IPS-15b (cell line): ENCODE results near the gene LRRC3.

Source experiments
- H3K27me3 ChIP-seq: one replicate; pipeline ENCODE4 v1.6.1; 2013; ENCODE audit warnings: low read length; ENCODE audit not compliant: control insufficient read depth, insufficient read depth
- H3K36me3 ChIP-seq: one replicate; pipeline ENCODE4 v1.6.1; 2013; ENCODE audit warnings: low read length; ENCODE audit not compliant: control insufficient read depth, insufficient read depth
- H3K4me1 ChIP-seq: one replicate; pipeline ENCODE4 v1.6.1; 2013; ENCODE audit warnings: mild to moderate bottlenecking, low read length; ENCODE audit not compliant: control insufficient read depth, insufficient read depth
- H3K4me3 ChIP-seq: one replicate; pipeline ENCODE4 v1.5.1; 2013; ENCODE audit warnings: low read depth, low read length
- H3K9ac ChIP-seq: one replicate; pipeline ENCODE4 v1.6.1; 2013; ENCODE audit warnings: low read depth, mild to moderate bottlenecking, low read length
- H3K9me3 ChIP-seq: one replicate; pipeline ENCODE4 v1.6.1; 2013; ENCODE audit warnings: mild to moderate bottlenecking, low read length; ENCODE audit not compliant: control insufficient read depth, insufficient read depth

LRRC3 gene

GRCh38 chr21:44436958-44437357 is 18.4 kb upstream of the LRRC3 start:
- Histone ChIP-seq H3K4me1 (no peaks in the 10 kb centered on the region), H3K9ac (no peak overlapping the region), H3K4me3 (no peak overlapping the region), H3K9me3 (no peaks in the 10 kb centered on the region), H3K36me3 (no peaks in the 10 kb centered on the region), H3K27me3 (no peaks in the 10 kb centered on the region)

GRCh38 chr21:44437371-44437695 is 18.0 kb upstream of the LRRC3 start:
- Histone ChIP-seq H3K27me3 (no peaks in the 10 kb centered on the region), H3K9me3 (no peaks in the 10 kb centered on the region), H3K36me3 (no peaks in the 10 kb centered on the region), H3K9ac (no peak overlapping the region), H3K4me3 (no peak overlapping the region), H3K4me1 (no peaks in the 10 kb centered on the region)

DNA sequence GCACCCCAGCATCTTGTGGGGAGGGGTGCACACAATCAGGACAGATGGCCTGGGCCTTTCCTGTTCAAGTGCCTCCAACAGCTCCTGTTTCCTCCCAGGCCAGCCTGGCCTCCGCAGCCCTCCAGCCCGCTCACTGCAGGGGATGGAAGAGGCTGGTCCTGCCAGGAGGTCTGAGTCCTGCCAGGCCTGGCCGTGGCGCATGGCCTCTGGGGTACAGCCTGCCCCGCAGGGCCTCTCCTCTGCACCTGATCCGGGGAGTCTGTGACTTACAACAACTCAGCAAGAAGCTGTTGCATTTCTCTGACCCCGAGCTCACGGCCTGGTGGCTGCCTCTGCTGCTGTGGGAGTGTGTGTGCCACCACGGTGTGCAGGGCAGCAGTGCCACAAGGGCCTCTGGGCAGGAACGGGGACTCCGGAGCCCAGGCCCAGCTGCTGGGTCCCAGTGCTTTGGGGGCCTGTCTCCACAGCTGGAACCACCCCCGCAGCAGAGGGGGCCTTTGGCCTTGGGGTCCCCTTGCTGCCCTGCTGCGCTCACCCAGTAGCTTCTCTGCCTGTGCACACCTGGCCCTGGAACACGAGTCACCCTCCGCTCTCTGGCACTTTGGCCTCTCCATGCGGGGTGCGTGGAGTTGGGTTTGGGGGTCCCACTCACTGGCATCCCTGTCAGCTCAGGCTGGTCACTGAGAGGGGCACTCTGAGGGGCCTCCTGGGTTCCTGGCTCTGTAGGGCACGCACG is 17.4 kb upstream of the LRRC3 start:
- Histone ChIP-seq H3K36me3 (no peaks in the 10 kb centered on the region), H3K4me1 (no peaks in the 10 kb centered on the region), H3K27me3 (no peaks in the 10 kb centered on the region), H3K9ac (no peak overlapping the region), H3K9me3 (no peaks in the 10 kb centered on the region), H3K4me3 (no peak overlapping the region)

DNA sequence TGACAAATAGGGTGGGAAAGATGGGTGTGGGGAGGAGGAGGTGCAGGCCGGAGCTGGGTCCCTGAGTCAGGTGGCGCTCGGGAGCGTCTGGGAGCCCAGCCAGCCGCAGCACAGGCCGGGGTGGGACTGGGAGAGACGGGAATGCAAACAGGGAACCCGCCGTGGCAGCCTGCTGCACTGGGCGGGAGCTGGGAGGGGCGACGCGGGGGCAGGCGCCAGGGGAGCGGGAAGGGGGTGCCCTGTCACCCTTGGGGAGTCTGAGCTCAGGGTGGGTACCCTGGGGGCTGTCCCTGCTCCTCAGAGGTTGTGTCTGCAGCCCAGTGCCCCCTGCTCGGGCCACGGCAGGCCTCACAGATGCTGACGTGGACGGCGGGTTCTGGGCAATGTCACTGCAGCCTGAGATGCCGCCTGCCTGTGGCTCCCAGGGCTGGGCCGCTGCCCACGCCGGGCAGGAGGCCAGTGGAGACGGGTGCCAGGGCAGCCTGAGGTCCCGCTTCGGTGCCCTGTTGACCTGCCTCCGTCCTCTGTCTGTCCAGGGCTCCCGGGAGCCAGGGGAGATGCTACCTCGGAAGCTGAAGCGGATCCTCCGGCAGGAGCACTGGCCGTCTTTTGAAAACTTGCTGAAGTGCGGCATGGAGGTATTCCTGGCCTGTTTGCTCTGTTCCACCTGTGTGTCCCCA is 16.6 kb upstream of the LRRC3 start:
- H3K4me3 ChIP-seq = no peak overlapping the region
- no peak overlapping the region for H3K9ac ChIP-seq
- no peaks in the 10 kb centered on the region for H3K27me3 ChIP-seq
- no peaks in the 10 kb centered on the region for H3K36me3 ChIP-seq
- no peaks in the 10 kb centered on the region for H3K9me3 ChIP-seq
- H3K4me1 ChIP-seq = no peaks in the 10 kb centered on the region

- Histone ChIP-seq H3K4me1 (no peaks in the 10 kb centered on the region), H3K9me3 (no peaks in the 10 kb centered on the region), H3K36me3 (no peaks in the 10 kb centered on the region), H3K4me3 (no peak overlapping the region), H3K9ac (no peak overlapping the region), H3K27me3 (no peaks in the 10 kb centered on the region)
These were observed 16.1 kb upstream of the LRRC3 start for GRCh38 chr21:44439211-44439600.

- Histone ChIP-seq H3K4me3 (no peak overlapping the region), H3K36me3 (no peaks in the 10 kb centered on the region), H3K4me1 (no peaks in the 10 kb centered on the region), H3K9me3 (no peaks in the 10 kb centered on the region), H3K27me3 (no peaks in the 10 kb centered on the region), H3K9ac (no peak overlapping the region)
These were observed 14.9 kb upstream of the LRRC3 start for GRCh38 chr21:44440241-44441040.

GRCh38 chr21:44441041-44441400 is 14.3 kb upstream of the LRRC3 start:
- Histone ChIP-seq H3K4me3 (no peak overlapping the region), H3K27me3 (no peaks in the 10 kb centered on the region), H3K36me3 (no peaks in the 10 kb centered on the region), H3K9ac (no peak overlapping the region), H3K9me3 (no peaks in the 10 kb centered on the region), H3K4me1 (no peaks in the 10 kb centered on the region)

DNA sequence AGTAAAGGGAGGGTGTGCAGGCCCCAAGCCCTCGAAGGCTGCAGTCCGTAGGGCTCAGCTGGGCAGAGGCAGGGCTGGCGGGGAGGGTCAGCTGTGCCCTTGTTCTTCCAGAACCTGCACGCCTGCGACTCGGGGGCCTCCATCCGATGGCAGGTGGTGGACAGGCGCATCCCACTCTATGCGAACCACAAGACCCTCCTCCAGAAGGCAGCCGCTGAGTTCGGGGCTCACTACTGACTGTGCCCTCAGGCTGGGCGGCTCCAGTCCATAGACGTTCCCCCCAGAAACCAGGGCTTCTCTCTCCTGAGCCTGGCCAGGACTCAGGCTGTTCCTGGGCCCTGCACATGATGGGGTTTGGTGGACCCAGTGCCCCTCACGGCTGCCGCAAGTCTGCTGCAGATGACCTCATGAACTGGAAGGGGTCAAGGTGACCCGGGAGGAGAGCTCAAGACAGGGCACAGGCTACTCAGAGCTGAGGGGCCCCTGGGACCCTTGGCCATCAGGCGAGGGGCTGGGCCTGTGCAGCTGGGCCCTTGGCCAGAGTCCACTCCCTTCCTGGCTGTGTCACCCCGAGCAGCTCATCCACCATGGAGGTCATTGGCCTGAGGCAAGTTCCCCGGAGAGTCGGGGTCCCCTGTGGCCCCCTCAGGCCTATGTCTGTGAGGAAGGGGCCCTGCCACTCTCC is 13.6 kb upstream of the LRRC3 start:
- Histone ChIP-seq H3K4me1 (no peaks in the 10 kb centered on the region), H3K36me3 (no peaks in the 10 kb centered on the region)

GRCh38 chr21:44442266-44443125 is 12.8 kb upstream of the LRRC3 start:
- Histone ChIP-seq H3K9ac (no peak overlapping the region), H3K4me3 (no peak overlapping the region), H3K9me3 (no peaks in the 10 kb centered on the region), H3K4me1 (no peaks in the 10 kb centered on the region), H3K27me3 (no peaks in the 10 kb centered on the region), H3K36me3 (no peaks in the 10 kb centered on the region)

More for the DNA sequence above, 13.6 kb upstream of the LRRC3 start:
- Histone ChIP-seq H3K9ac (no peak overlapping the region), H3K4me3 (no peak overlapping the region), H3K27me3 (no peaks in the 10 kb centered on the region), H3K9me3 (no peaks in the 10 kb centered on the region)

- Histone ChIP-seq H3K9me3 (no peaks in the 10 kb centered on the region), H3K9ac (no peak overlapping the region), H3K4me3 (no peak overlapping the region), H3K27me3 (no peaks in the 10 kb centered on the region), H3K4me1 (no peaks in the 10 kb centered on the region), H3K36me3 (no peaks in the 10 kb centered on the region)
These were observed 11.9 kb upstream of the LRRC3 start for GRCh38 chr21:44443291-44443890.

DNA sequence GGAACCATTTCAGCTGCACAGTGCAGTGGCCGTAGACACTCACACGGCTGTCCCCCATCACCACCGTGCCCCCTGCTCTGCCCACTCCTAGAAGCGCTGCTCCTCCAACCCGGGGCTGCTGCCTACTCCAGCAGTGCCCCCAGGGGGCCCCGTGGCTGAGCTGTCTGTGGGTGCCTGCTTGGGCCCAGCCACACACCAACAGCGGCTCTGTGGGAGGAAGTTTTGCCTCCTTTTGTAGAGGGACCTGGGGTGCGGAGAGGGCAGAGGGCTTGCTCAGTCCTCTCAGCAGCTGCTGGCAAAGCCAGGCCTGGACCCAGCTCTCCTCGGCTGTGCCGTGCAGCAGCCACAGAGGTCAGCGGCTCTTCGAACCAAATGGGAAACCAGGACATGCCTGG is 11.4 kb upstream of the LRRC3 start:
- Histone ChIP-seq H3K4me3 (no peak overlapping the region), H3K4me1 (no peaks in the 10 kb centered on the region), H3K27me3 (no peaks in the 10 kb centered on the region), H3K36me3 (no peaks in the 10 kb centered on the region), H3K9ac (no peak overlapping the region), H3K9me3 (no peaks in the 10 kb centered on the region)
